HG02798 (cell line): ENCODE results near the gene CDC42EP4.

Experiments used
- ATAC-seq: cut with Tn5 transposase; IDR thresholded peaks from one replicate; pipeline ENCODE4 v1.9.1; 2021; ENCODE audit warnings: mild to moderate bottlenecking; ENCODE audit not compliant: unreplicated experiment, poor library complexity

The CDC42EP4 gene

GRCh38 chr17:73262676-73263642 lies 48.8 kb downstream of the CDC42EP4 start:
- ATAC-seq = no peak

GRCh38 chr17:73261952-73262675 lies 49.7 kb downstream of the CDC42EP4 start:
- ATAC-seq = no peak

GRCh38 chr17:73261617-73261951 lies 50.2 kb downstream of the CDC42EP4 start, which contains the start of gene CPSF4L:
Gene CPSF4L, minus strand, starts transcription at chr17:73261880. Its CDS starts 62 bp downstream, at chr17:73261818.
- no peak for ATAC-seq

- no peak for ATAC-seq
Measured at GRCh38 chr17:73257516-73257915, 54.3 kb downstream of the CDC42EP4 start.

GRCh38 chr17:73256220-73256619 lies 55.6 kb downstream of the CDC42EP4 start:
- no peak for ATAC-seq

GRCh38 chr17:73255671-73256181 lies 56.1 kb downstream of the CDC42EP4 start:
- ATAC-seq = peak; percentile 56

- ATAC-seq = no peak
Measured at GRCh38 chr17:73251871-73252270, 59.9 kb downstream of the CDC42EP4 start.

GRCh38 chr17:73250851-73251640 lies 60.8 kb downstream of the CDC42EP4 start:
- no peak for ATAC-seq

- no peak for ATAC-seq
Measured at GRCh38 chr17:73249700-73250099, 62.1 kb downstream of the CDC42EP4 start.

GRCh38 chr17:73248532-73248931 lies 63.3 kb downstream of the CDC42EP4 start:
- no peak for ATAC-seq

GRCh38 chr17:73247726-73248125 lies 64.1 kb downstream of the CDC42EP4 start:
- no peak for ATAC-seq

GRCh38 chr17:73240561-73240960 lies 71.2 kb downstream of the CDC42EP4 start:
- no peak for ATAC-seq

GRCh38 chr17:73237714-73238113 lies 74.1 kb downstream of the CDC42EP4 start:
- ATAC-seq = no peak

- no peak for ATAC-seq
Measured at GRCh38 chr17:73234736-73235135, 77.1 kb downstream of the CDC42EP4 start.
